ENCODE results near the gene DEAF1. TPM values are rescaled to one million over a fixed set of nuclear protein-coding genes. Genes with fewer than 3 reads are reported as not detected.

DEAF1 gene
- total and polyA plus RNA-seq, 2 donors (not counting 3 experiments of a cell fraction or from before 2014, with no cell fraction given): 43.6 to 55.7 TPM

DNA sequence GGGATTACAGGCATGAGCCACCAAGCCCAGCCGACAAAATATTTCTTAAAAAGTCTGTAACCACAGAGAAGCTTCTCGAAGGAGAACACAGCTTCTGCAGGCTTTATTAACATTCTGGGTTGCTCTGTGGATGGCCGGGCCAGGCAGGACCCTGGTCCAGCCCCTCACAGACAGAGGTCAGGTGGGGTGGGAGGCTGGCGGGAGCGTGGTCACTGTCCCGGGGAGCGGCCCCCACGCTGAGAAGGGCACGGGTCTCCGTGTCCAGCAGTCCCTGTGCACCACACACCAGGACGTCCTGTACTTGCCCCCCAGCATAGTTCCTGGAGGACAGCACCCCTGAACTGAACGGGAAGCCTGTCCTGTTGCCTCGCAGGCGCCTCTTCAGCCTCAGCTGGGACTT is 38.6 kb downstream of the DEAF1 start:
- dilution Hi-C loops (cut with MboI; ENCODE audit: extremely low pct_ligation_motif_present, low sequenced_read_pairs): no loop called here

DNA sequence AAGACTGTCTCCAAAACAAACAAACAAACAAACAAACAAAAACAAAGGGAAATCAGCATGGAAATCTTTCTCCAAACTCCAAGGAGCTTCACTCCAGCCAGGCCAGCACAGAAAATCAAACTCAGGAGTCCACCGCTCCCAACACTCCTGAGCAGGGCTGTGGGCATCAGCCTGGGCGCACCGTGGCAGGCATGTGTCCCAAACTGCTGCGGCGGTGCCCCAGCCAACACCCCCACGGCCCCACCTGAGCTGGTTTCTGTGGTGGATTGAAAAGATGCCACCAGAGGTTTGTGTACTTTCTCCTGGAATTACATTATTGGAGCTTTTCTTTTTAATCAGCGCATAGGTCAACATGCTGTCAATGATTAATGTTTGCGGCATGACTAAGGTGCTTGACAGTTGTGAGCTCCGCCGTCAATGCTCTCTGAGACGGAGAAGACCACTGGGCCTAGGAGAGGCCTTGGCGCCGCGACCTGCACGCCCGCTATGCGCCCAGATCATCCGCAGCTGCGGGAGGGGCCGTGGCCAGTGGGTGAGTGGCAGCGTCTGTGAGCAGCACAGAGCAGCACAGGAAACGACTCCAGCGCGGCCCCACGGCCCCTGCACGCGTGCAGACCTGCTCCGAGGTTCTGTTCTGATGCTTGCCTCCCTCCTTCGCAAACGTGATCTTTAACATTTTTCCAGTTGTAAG is 39.8 kb downstream of the DEAF1 start:
- no peak for FAIRE-seq
- H3K79me2 ChIP-seq (ENCODE audit: control insufficient read depth, insufficient read depth, low read length): no peaks in the 10 kb centered on the region
- H3K36me3 ChIP-seq (ENCODE audit: control insufficient read depth in 2 of 2, extremely low read depth in 1 of 2, insufficient read depth in 2 of 2, low read length in 2 of 2): peaks cover 2 to 26% of the 10 kb centered on the region in 2 experiments
- no TSS peak for BruUV-seq (replicated peaks)
- CTCF ChIA-PET: interaction anchor here (0.8 kb wide), 1 partner anchor 18 kb away, joined by 3 read pairs; no protein-coding TSS in a partner anchor
- no peak overlapping the region for H2AFZ ChIP-seq (ENCODE audit: low read depth, low read length)
- H3K9me3 ChIP-seq (replicated peaks; ENCODE audit: control insufficient read depth, insufficient read depth, low read length): no peaks in the 10 kb centered on the region
- no peak overlapping the region for H3K4me2 ChIP-seq (ENCODE audit: insufficient read depth, low read length)
- H3K27me3 ChIP-seq (ENCODE audit: control insufficient read depth in 2 of 2, insufficient read depth in 2 of 2, low read length in 2 of 2): no peaks in the 10 kb centered on the region
- H4K20me1 ChIP-seq (replicated peaks; ENCODE audit: control insufficient read depth, extremely low read depth, insufficient read depth, low read length): no peaks in the 10 kb centered on the region
- no peaks in the 10 kb centered on the region for H3K9me1 ChIP-seq (replicated peaks; ENCODE audit: control insufficient read depth, extremely low read depth, insufficient read depth, low read length)
- no peaks in the 10 kb centered on the region for H3K4me1 ChIP-seq (ENCODE audit: control insufficient read depth, extremely low read depth, insufficient read depth, low read length)
- TF ChIP-seq, protein P1, sequence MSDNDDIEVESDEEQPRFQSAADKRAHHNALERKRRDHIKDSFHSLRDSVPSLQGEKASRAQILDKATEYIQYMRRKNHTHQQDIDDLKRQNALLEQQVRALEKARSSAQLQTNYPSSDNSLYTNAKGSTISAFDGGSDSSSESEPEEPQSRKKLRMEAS (IDR thresholded peaks at IDR 0.05; ENCODE audit: insufficient read depth, insufficient read length): no peak
- TF ChIP-seq POLR2AphosphoS5 (IDR thresholded peaks at IDR 0.05; ENCODE audit: insufficient read depth, low read depth, low read length) (no peak), JUN (IDR thresholded peaks at IDR 0.05; ENCODE audit: borderline replicate concordance, insufficient read depth, insufficient read length, low read depth) (no peak), MYC (IDR thresholded peaks at IDR 0.05; ENCODE audit: low read depth, low read length) (no peak), POLR2A (IDR thresholded peaks at IDR 0.05; ENCODE audit: low read depth, low read length) (no peak), CTCF (IDR thresholded peaks at IDR 0.05; ENCODE audit: extremely low read depth in 1 of 2, insufficient read depth in 1 of 2, low read depth in 1 of 2, low read length in 2 of 2) (no peak), FOS (IDR thresholded peaks at IDR 0.05; ENCODE audit: borderline replicate concordance, insufficient read depth, low read length) (no peak), EZH2 (IDR thresholded peaks at IDR 0.05; ENCODE audit: borderline replicate concordance, low read depth, low read length, severe bottlenecking) (no peak), GATA2 (IDR thresholded peaks at IDR 0.05; ENCODE audit: insufficient read depth, insufficient read length, low read depth, low read length) (no peak)
- H3K9ac ChIP-seq (replicated peaks; ENCODE audit: extremely low read depth, insufficient read depth, low read length): no peak overlapping the region
- H3K27ac ChIP-seq (ENCODE audit: insufficient read depth, low read depth, low read length): no peak overlapping the region
- no peak for DNase-seq (ENCODE audit: low read depth, low spot score)
- POLR2A ChIA-PET: no interaction called here
- no peak overlapping the region for H3K4me3 ChIP-seq (replicated peaks in 1 of 3; ENCODE audit: insufficient read depth in 1 of 3, low read depth in 1 of 3, low read length in 3 of 3)
- intact Hi-C loops (cut with micrococcal nuclease): no loop called here
- dilution Hi-C loops (cut with MboI; ENCODE audit: extremely low pct_ligation_motif_present, low sequenced_read_pairs): no loop called here

More for the DNA sequence above, 38.6 kb downstream of the DEAF1 start:
- Histone ChIP-seq H4K20me1 (replicated peaks; ENCODE audit: control insufficient read depth, extremely low read depth, insufficient read depth, low read length) (no peaks in the 10 kb centered on the region), H3K9me1 (replicated peaks; ENCODE audit: control insufficient read depth, extremely low read depth, insufficient read depth, low read length) (no peaks in the 10 kb centered on the region), H3K79me2 (ENCODE audit: control insufficient read depth, insufficient read depth, low read length) (no peaks in the 10 kb centered on the region), H3K4me3 (replicated peaks in 1 of 3; ENCODE audit: insufficient read depth in 1 of 3, low read depth in 1 of 3, low read length in 3 of 3) (no peak overlapping the region), H3K9me3 (replicated peaks; ENCODE audit: control insufficient read depth, insufficient read depth, low read length) (no peaks in the 10 kb centered on the region), H3K4me1 (ENCODE audit: control insufficient read depth, extremely low read depth, insufficient read depth, low read length) (no peaks in the 10 kb centered on the region), H3K4me2 (ENCODE audit: insufficient read depth, low read length) (no peak overlapping the region), H3K36me3 (ENCODE audit: control insufficient read depth in 2 of 2, extremely low read depth in 1 of 2, insufficient read depth in 2 of 2, low read length in 2 of 2) (peaks cover 2 to 32% of the 10 kb centered on the region in 2 experiments), H3K27me3 (ENCODE audit: control insufficient read depth in 2 of 2, insufficient read depth in 2 of 2, low read length in 2 of 2) (no peaks in the 10 kb centered on the region), H3K9ac (replicated peaks; ENCODE audit: extremely low read depth, insufficient read depth, low read length) (no peak overlapping the region), H3K27ac (ENCODE audit: insufficient read depth, low read depth, low read length) (no peak overlapping the region), H2AFZ (ENCODE audit: low read depth, low read length) (no peak overlapping the region)
- FAIRE-seq: no peak
- POLR2A ChIA-PET: no interaction called here
- no TSS peak for BruUV-seq (replicated peaks)
- no peak for DNase-seq (ENCODE audit: low read depth, low spot score)
- TF ChIP-seq GATA2 (IDR thresholded peaks at IDR 0.05; ENCODE audit: insufficient read depth, insufficient read length, low read depth, low read length) (no peak), POLR2AphosphoS5 (IDR thresholded peaks at IDR 0.05; ENCODE audit: insufficient read depth, low read depth, low read length) (no peak)
- CTCF ChIA-PET: interaction anchor here (1.0 kb wide), 1 partner anchor 10 kb away, joined by 3 read pairs; no protein-coding TSS in a partner anchor
- intact Hi-C loops (cut with micrococcal nuclease): no loop called here

Data from endothelial cell of umbilical vein (primary cell).